Thyroid gland (tissue), 4 donors: Measurements from ENCODE around the gene C6orf15. TPM values are rescaled to one million over a fixed set of nuclear protein-coding genes. Genes with fewer than 3 reads are reported as not detected.
A peak's percentile ranks its signal among the peaks of the same experiment; 100 is the strongest.

Source experiments
- DNase-seq, 2 donors: peaks; one replicate each; pipeline ENCODE4 v3.0.0-alpha.2; 2019
- H3K27ac ChIP-seq, 3 donors: fragments of 200-600 bp; sonication (generic); 1 replicate in 2 of 3; 2 replicates in 1 of 3; pipeline ENCODE4 v1.5.1; 2016 to 2019; ENCODE audit warnings: mild to moderate bottlenecking in 1 of 3, moderate library complexity in 1 of 3
- H3K27me3 ChIP-seq: fragments of 200-600 bp; sonication (generic); one replicate; pipeline ENCODE4 v1.5.1; 2019
- H3K36me3 ChIP-seq, 2 donors: fragments of 200-600 bp; sonication (generic); one replicate each; pipeline ENCODE4 v1.5.1; 2016 to 2019
- H3K4me1 ChIP-seq, 2 donors: fragments of 200-600 bp; sonication (generic); one replicate each; pipeline ENCODE4 v1.5.1; 2017 to 2019
- H3K4me3 ChIP-seq, 3 donors: fragments of 200-600 bp; sonication (generic); replicated peaks in 1 of 3; 1 replicate in 2 of 3; 2 replicates in 1 of 3; pipeline ENCODE4 v1.5.1; 2016; ENCODE audit warnings: mild to moderate bottlenecking in 1 of 3
- H3K9me3 ChIP-seq: fragments of 200-600 bp; sonication (generic); one replicate; pipeline ENCODE4 v1.5.1; 2017
- POLR2A ChIP-seq, 2 donors: fragments of 450-650 bp; IDR thresholded peaks; one replicate each; pipeline ENCODE4 v1.6.1; 2017; ENCODE audit warnings: antibody characterized with exemption in 2 of 2, mild to moderate bottlenecking in 2 of 2, moderate library complexity in 1 of 2
- WGBS, 2 donors: methylation state at CpG; one replicate each; pipeline ENCODE4 v1.1.5; 2017; 5-methylcytosine and 5-hydroxymethylcytosine counted together
- intact Hi-C: fragments of 100-400 bp; cut with DNase I; formaldehyde crosslinking; loops from one replicate; pipeline ENCODE4 v1.15.1; 2023
- total RNA-seq, 4 donors: library from RNA; depleted of rRNA; stranded (reverse); fragments of >200 nt; gene quantifications; one replicate each; pipeline ENCODE4 v1.2.3, GENCODE V29; 2016
- TF ChIP-seq, protein P1 (sequence below), 6 experiments: fragments of 200-600 bp in 3 of 6; fragments of 450-650 bp in 3 of 6; sonication (generic) in 3 of 6; IDR thresholded peaks; one replicate each; pipeline ENCODE4 v1.5.1; 2016 to 2019; ENCODE audit warnings: antibody characterized with exemption in 6 of 6, mild to moderate bottlenecking in 2 of 6, inconsistent platforms in 1 of 6, moderate library complexity in 1 of 6

The C6orf15 gene
- total RNA-seq, 4 donors from 2014 or later = not detected

- H3K4me1 ChIP-seq = peaks cover 0 to 5% of the 10 kb centered on the region in 2 donors
- no peak overlapping the region for H3K4me3 ChIP-seq
- intact Hi-C loops = no loop called here
- no peak for TF ChIP-seq POLR2A (IDR thresholded peaks at IDR 0.05)
- TF ChIP-seq, protein P1, sequence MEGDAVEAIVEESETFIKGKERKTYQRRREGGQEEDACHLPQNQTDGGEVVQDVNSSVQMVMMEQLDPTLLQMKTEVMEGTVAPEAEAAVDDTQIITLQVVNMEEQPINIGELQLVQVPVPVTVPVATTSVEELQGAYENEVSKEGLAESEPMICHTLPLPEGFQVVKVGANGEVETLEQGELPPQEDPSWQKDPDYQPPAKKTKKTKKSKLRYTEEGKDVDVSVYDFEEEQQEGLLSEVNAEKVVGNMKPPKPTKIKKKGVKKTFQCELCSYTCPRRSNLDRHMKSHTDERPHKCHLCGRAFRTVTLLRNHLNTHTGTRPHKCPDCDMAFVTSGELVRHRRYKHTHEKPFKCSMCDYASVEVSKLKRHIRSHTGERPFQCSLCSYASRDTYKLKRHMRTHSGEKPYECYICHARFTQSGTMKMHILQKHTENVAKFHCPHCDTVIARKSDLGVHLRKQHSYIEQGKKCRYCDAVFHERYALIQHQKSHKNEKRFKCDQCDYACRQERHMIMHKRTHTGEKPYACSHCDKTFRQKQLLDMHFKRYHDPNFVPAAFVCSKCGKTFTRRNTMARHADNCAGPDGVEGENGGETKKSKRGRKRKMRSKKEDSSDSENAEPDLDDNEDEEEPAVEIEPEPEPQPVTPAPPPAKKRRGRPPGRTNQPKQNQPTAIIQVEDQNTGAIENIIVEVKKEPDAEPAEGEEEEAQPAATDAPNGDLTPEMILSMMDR (IDR thresholded peaks at IDR 0.05) = no peak
- DNase-seq = no peak
- H3K27me3 ChIP-seq = no peaks in the 10 kb centered on the region
- WGBS, 2 donors = 83 to 84% methylated on average over 3 of the region's 3 CpGs
- peak overlapping the region in 1 of 3 donors; percentile 34 for H3K27ac ChIP-seq
- H3K9me3 ChIP-seq = no peaks in the 10 kb centered on the region
- H3K36me3 ChIP-seq = no peaks in the 10 kb centered on the region
Observed at GRCh38 chr6:31096215-31096614, 16.2 kb downstream of the C6orf15 start.

DNA sequence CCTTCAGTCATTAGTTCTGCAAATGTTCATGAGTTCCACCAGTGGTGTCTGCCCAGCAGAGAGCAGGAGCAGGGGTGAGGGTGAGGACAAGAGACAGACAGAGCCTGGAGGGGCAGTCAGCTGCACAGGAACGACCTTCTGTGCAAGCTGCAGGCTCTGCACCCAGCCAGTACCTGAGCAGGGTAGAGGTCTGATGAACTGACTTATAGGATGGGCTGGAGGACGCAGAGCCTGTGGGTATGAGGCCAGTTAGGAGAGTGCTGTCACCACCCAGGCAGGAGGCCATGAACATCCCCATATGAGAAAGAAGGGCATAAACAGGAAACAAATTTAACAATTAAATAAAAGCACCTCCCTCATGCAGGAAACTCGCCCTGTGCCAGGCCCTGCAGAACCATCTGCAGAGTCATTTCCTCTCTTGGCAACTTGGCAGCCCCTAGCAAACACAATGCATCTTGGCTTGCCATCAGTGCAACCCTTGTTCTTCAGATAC, 17.9 kb downstream of the C6orf15 start:
- Histone ChIP-seq H3K4me3 (no peak overlapping the region), H3K4me1 (peaks cover 0 to 5% of the 10 kb centered on the region in 2 donors), H3K27ac (no peak overlapping the region), H3K27me3 (no peaks in the 10 kb centered on the region), H3K9me3 (no peaks in the 10 kb centered on the region), H3K36me3 (no peaks in the 10 kb centered on the region)
- no peak for DNase-seq
- intact Hi-C loops = no loop called here
- WGBS, 2 donors = 68 to 76% methylated on average over 3 of the region's 3 CpGs
- TF ChIP-seq, protein P1 (IDR thresholded peaks at IDR 0.05) = no peak
- no peak for TF ChIP-seq POLR2A (IDR thresholded peaks at IDR 0.05)

DNA sequence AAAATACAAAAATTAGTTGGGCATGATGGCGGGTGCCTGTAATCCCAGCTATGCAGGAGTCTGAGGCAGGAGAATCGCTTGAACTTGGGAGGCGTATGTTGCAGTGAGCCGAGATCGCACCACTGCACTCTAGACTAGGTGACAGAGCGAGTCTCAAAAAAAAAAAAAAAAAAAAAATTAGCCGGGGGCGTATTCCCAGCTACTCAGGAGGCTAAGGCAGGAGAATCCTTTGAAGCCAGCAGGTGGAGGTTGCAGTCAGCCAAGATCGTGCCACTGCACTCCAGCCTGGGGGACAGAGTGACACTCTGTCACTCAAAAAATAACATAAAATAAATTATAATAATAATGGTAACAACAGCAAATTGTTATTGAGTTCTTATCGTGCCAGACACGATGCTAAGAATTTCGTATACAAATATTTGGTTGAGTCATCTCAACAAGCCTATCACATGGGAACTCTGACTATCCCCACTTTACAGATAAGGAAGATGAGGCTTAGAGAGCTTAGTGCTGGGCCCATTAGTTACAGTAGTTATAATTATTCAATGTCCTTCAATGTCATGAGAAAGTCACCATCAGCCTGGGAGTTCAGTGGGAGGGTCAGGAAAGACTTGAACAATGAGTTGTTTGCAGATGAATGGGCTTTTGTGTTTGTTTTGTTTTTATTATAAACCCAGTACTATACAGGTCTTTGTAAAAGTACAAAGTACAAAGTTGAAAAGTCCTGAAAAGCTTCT, 19.4 kb downstream of the C6orf15 start:
- intact Hi-C loops = no loop called here
- Histone ChIP-seq H3K9me3 (no peaks in the 10 kb centered on the region), H3K36me3 (no peaks in the 10 kb centered on the region), H3K4me3 (no peak overlapping the region), H3K27ac (no peak overlapping the region), H3K4me1 (peaks cover 0 to 5% of the 10 kb centered on the region in 2 donors), H3K27me3 (no peaks in the 10 kb centered on the region)
- 90 to 92% methylated on average over 12 of the region's 12 CpGs for WGBS, 2 donors
- TF ChIP-seq, protein P1 (IDR thresholded peaks at IDR 0.05) = no peak
- no peak for TF ChIP-seq POLR2A (IDR thresholded peaks at IDR 0.05)
- DNase-seq = no peak

GRCh38 chr6:31092238-31092637, 20.1 kb downstream of the C6orf15 start:
- Histone ChIP-seq H3K4me1 (peaks cover 0 to 6% of the 10 kb centered on the region in 2 donors), H3K36me3 (no peaks in the 10 kb centered on the region), H3K9me3 (no peaks in the 10 kb centered on the region), H3K4me3 (no peak overlapping the region), H3K27me3 (no peaks in the 10 kb centered on the region), H3K27ac (no peak overlapping the region)
- DNase-seq = no peak
- WGBS, 2 donors = 91 to 96% methylated on average over 2 of the region's 2 CpGs
- intact Hi-C loops = no loop called here
- no peak for TF ChIP-seq POLR2A (IDR thresholded peaks at IDR 0.05)
- TF ChIP-seq, protein P1 (IDR thresholded peaks at IDR 0.05) = no peak

DNA sequence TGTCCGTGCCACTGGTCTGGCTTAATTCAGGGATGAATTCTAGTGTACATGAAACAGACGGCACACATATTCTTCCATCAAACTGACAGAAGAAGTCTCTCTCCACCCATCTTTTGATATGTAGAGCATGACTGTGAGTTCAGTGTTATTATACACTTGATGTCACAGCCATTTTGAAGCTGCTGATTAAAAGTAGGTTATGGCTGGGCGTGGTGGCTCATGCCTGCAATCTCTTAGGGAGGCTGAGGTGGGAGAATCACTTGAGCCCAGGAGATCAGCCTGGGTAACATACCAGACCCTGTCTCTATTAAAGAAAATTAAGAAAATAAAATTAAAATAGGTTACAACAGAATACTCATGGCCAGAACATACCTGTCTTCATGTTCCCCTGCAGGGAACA, 20.7 kb downstream of the C6orf15 start:
- TF ChIP-seq, protein P1 (IDR thresholded peaks at IDR 0.05) = no peak
- no peak for TF ChIP-seq POLR2A (IDR thresholded peaks at IDR 0.05)
- peaks cover 0 to 9% of the 10 kb centered on the region in 2 donors for H3K4me1 ChIP-seq
- intact Hi-C loops = no loop called here
- H3K27ac ChIP-seq = no peak overlapping the region
- H3K27me3 ChIP-seq = no peaks in the 10 kb centered on the region
- WGBS, 2 donors = 42 to 62% methylated on average over 3 of the region's 3 CpGs
- H3K9me3 ChIP-seq = no peaks in the 10 kb centered on the region
- DNase-seq = no peak
- H3K4me3 ChIP-seq = no peak overlapping the region
- no peaks in the 10 kb centered on the region for H3K36me3 ChIP-seq
